GM19351 (cell line): ENCODE results near the gene ARL6IP6.
A peak's percentile ranks its signal among the peaks of the same experiment; 100 is the strongest.

Source experiments
- ATAC-seq: cut with Tn5 transposase; IDR thresholded peaks from one replicate; pipeline ENCODE4 v1.9.1; 2021; ENCODE audit warnings: mild to moderate bottlenecking, moderate library complexity; ENCODE audit not compliant: unreplicated experiment

ARL6IP6 gene

DNA sequence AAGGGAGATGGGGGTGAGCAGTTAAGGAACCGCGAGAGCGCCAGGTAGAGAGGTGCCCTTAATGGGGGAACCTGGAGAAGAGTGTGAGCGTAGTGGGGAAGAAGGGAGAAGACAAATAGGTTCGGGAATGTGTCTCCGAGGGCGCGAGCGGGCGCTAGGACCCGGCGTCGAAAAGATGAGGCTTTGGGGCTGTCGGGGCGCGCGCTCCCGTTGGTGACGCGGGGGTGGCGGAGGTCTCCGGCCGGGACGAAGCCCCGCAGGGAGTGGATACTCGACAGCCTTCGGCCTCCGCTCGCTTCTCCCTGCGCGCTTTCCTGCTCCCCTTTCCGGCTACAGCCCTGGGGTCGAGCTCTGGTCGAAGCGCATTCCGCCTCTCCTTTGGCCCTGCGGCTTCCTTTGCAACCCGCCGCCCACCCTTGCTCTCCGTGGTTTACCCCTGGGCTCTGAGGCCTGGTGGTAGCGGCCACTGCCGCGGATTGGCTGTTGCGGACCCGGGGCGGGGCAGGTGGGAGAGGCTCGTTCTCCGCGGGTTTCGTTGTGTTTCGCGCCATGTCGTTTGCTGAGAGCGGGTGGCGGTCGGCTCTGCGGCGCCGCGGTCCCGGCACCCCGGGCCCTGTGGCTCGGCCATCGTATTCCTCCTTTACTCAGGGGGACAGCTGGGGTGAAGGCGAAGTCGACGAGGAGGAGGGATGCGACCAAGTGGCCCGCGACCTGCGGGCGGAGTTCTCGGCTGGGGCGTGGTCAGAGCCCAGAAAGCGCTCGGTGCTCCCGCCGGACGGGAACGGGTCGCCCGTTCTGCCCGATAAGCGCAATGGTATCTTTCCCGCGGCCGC, at the start of gene ARL6IP6:
TSS of gene ARL6IP6 (plus strand) at position 545 of the 833 bp plus-strand sequence. CDS start at position 550, 5 bp downstream.
- ATAC-seq, result peak; percentile 64

DNA sequence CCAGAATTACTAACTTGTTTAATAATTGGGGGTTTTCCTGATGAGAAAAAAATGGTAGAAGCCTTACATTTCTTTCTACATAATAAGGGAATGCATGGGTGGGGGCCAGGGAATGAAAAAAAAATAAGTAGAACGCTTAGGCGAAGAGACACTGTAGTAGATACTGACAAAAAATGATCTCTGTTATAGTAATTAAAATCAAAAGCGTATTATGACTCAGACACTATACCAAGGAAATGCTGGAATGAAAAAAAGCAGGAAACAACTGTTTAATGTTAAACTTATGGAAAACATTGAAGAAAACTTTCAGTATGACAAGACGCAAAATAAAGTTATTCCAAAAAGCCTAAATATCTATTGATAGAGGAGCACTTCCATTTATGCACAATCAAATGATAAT, 44.1 kb upstream of the ARL6IP6 start:
- ATAC-seq, result no peak

- no peak for ATAC-seq
Observed at GRCh38 chr2:152676461-152676860, 42.0 kb upstream of the ARL6IP6 start.

- no peak for ATAC-seq
Observed at GRCh38 chr2:152678808-152679207, 39.6 kb upstream of the ARL6IP6 start.

- no peak for ATAC-seq
Observed at GRCh38 chr2:152682663-152683062, 35.8 kb upstream of the ARL6IP6 start.

DNA sequence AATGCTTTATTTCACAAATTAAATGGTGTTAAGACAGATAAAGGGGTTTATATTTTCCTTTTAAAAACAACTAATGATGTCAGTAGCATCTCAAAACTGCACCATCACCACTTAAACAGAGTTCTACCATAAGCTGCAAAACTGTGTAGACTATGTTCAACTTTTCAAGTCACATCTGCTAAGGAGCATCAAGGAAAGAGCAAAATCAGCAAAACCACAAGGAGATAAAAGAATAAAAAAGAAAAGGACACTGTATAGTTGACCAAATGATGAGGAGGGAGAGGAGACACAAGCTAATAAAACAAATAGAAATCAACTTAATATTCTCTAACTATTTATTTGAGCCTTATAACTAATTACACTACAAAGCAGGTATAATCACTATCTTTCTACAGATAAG, 35.0 kb upstream of the ARL6IP6 start:
- ATAC-seq, result no peak

DNA sequence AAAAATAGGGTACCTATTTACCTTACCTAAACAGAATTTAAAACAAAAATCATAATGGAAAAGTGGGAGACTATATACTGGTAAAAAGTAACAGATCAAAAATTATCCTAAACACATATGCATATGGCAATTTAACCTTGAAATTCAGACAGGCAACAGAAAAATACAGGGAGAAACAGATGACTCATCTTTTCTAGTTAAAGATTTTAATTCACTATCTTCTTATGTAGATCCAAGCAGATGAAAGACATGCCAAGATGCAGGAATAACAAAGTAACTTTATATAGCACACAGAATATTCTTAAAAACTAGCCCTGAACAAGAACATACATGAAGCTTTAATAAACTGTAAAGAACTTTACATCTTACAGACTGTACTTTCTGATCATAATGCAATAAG, 32.1 kb upstream of the ARL6IP6 start:
- no peak for ATAC-seq

DNA sequence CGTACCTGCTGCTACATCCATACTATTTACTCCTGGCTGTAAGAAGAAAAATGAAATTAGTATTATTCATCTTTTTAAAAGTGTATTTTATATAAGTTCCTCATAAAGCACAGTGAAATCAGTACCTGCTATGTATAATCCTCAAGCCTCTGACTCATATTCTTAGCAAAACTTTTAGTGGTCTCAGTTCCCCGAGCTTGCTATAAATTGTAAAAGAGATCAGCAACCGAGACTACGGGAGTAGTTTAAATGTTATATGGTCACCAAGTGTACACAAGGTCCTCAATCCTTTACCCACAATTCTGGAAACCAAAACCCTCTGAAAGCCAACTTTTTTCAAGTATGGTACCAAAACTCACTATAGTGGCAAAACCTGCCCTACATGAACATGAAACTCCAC, 25.4 kb upstream of the ARL6IP6 start:
- ATAC-seq, result peak; percentile 92

DNA sequence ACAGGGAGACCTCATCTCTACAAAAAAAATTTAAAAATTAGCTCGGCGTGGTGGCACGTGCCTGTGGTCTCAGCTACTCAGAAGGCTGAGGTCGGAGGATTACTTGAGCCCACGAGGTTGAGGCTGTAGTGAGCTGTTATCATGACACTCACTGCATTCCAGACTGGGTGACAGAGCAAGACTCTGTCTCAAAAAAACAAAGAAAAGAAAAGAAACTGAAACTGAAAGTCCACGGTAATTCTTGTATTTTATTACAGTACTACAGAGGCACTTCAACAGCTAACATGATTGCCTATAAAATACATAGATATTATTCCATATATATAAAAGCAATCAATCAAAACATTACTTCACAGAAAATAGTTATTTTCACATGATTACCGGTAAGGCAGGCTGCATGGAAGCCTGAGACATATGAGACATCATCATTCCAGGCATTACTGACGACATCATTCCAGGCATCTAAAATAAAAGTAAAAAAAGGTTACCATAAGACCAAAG, 24.2 kb upstream of the ARL6IP6 start:
- ATAC-seq, result peak; percentile 52

- no peak for ATAC-seq
Observed at GRCh38 chr2:152695763-152696162, 22.7 kb upstream of the ARL6IP6 start.

DNA sequence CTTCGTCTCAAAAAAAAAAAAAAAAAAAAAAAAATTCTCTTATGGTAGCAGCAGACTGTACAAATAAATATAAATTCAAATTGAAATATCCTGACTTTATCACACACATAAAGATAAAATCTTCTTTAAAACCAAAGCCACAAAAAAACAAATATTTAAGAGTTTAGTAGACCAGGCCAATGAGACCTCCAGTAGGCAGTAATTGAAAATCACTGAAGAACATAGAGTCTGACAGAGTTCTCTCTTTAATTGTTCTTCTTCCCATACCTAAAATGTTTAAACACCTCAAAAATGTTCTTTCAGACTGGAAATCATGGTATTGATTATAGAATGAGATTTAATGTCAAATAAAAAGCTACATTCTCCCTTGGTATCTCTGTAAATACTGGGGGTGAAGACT, 21.9 kb upstream of the ARL6IP6 start:
- no peak for ATAC-seq

- ATAC-seq, result no peak
Observed at GRCh38 chr2:152701198-152701597, 17.2 kb upstream of the ARL6IP6 start.

GRCh38 chr2:152706477-152707021, 11.9 kb upstream of the ARL6IP6 start:
- ATAC-seq, result no peak

DNA sequence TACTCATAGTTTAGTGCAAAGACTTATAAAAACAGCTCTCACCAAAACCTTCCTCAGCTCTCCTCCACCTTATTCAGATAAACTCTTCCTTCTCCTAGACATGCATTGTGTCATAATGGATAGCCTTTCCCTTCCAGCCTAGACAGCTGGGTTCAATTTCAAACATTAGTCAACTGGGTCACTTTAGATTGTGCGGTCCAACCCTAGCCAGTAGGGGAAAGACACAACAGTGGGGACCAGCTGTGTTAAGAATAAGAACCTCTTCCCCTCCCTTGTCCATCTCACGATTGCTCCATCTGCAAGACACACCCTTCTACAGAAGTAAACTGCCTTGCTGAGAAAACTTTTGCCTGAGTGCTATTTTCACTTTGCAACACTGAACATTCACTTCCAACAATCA, 9.7 kb upstream of the ARL6IP6 start:
- ATAC-seq, result no peak

DNA sequence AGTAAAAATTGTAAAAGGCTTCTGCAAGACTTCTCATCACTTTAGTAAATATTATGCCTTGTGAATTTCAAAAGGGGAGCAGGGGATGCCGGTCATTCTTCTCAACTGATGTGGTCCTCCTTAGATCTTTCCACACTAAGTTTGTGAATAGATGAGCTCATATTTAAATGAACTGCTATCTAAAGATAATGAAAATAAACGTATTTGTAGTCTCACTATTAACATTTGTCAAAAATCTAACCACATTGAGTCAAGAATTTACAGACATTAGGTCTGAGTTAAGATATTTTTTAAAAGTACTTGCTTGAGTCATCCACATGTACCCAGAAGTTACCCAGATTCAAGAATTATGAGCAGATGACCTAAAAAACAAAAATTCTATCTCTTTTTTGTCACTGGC, 7.7 kb upstream of the ARL6IP6 start:
- no peak for ATAC-seq

GRCh38 chr2:152715112-152715511, 3.3 kb upstream of the ARL6IP6 start:
- ATAC-seq, result no peak

GRCh38 chr2:152715854-152716428, 2.5 kb upstream of the ARL6IP6 start:
- no peak for ATAC-seq

DNA sequence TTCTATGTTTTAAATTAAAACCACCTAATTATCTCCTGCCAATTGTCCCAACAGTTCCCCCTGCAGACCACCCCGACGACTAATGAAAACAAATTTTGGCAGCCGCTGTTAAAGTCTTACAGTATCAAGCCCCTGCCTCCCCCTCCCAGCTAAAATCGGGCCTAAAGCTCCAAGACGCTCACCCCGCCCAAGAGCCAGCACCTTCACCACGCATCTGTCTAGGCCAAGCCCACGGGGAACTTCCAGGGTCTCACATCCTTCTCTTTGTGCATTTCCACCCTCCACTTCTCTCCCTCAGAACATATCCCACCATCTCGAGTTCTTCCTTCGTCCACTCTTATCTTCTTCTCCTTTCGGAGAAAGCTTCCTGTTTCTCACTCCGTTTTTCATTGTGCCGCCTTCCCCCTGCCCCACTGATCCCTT, 1.6 kb upstream of the ARL6IP6 start:
- peak; percentile 0 for ATAC-seq

GRCh38 chr2:152717228-152718075, 968 bp upstream of the ARL6IP6 start, which contains the start of gene PRPF40A:
Gene PRPF40A (minus strand): TSS chr2:152717461. CDS start chr2:152717439, 22 bp downstream.
- ATAC-seq, result peak; percentile 60

DNA sequence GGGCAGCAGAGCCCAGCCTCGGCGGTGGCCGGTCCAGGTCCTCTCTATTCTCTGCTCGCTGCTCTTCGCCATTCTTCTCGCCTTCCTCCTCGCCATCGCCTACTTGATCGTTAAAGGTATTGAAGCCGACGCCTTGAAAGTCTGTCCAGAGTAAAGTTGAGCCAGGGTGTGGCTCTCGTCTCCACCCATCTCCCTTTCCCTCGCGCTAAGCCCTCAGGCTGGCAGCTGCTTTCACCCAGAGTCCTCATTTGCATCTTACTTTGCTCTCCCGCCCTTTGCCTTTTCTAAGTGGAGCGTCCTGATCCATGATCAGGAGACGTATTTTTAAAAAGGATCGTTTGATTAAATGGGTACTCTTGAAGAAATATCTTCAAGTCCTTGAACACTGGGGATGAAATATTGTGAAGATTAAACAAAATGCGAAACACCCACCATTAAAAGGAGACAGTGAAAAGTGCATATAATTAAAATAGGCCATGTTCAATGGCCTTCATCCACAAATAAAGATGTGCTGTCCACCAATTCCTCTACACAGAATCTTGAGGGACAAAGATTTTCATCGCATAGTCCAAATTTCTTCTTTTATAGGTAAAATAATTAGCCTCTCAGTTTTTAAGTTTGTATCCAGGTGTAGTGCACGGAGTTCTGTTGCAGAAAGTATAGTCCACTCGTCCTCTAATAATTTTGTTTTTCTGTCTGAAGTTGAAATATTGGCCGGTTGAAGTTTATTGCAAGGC, 657 bp downstream of the ARL6IP6 start:
- peak; percentile 26 for ATAC-seq
